Vagina (tissue), 2 donors: ENCODE results near the gene NPAS3.

ENCODE experiments used
- CTCF ChIP-seq, 3 experiments: fragments of 450-650 bp in 2 of 3; fragments of 200-600 bp in 1 of 3; sonication (generic) in 1 of 3; IDR thresholded peaks; one replicate each; pipeline ENCODE4 v1.5.1; 2017 to 2019; ENCODE audit warnings: antibody characterized with exemption in 3 of 3, mild to moderate bottlenecking in 2 of 3, moderate library complexity in 2 of 3
- POLR2AphosphoS5 ChIP-seq, 2 donors: sonication (generic); formaldehyde crosslinking; IDR thresholded peaks; one replicate each; pipeline ENCODE4 v1.9.0; 2017; ENCODE audit warnings: antibody characterized with exemption in 2 of 2, mild to moderate bottlenecking in 2 of 2, low read depth in 1 of 2; ENCODE audit not compliant: insufficient read depth in 1 of 2

- TF ChIP-seq POLR2AphosphoS5 (IDR thresholded peaks at IDR 0.05; ENCODE audit: insufficient read depth in 1 of 2, low read depth in 1 of 2) (no peak), CTCF (IDR thresholded peaks at IDR 0.05) (no peak)
Measured at GRCh38 chr14:33413381-33413780, 474.7 kb downstream of the NPAS3 start.
